Measurements from ENCODE around the gene SART3. TPM values are rescaled to one million over a fixed set of nuclear protein-coding genes. Genes with fewer than 3 reads are reported as not detected.
"Not testable (repeated sequence)": the region's sequence is repeated elsewhere in the genome, so short reads cannot be mapped to it uniquely, and the experiment has no call there.

Gene SART3
- total and polyA plus RNA-seq, 2 of the 4 experiments (the other 2 are of a cell fraction) = 22.6 to 37.8 TPM

DNA sequence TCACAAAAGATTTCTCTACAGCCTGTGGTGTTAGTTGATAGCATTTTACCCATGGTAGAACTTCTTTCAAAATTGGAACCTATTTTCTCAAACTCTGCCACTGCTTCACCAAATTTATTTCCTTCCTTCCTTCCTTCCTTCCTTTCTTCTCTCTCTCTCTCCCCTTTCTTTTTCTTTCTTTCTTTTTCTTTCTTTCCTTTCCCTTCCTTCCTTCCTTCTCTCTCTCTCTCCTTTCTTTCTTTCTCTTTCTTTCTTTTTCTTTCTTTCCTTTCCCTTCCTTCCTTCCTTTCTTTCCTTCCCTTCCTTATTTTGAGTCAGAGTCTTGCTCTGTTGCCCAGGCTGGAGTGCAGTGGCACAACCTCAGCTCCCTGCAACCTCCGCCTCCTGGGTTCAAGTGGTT is 13.3 kb upstream of the SART3 start:
- in situ Hi-C loops (cut with MboI; ENCODE audit: low sequenced_read_pairs); H2AFZ ChIP-seq (replicated peaks; ENCODE audit: low read length, poor library complexity); H4K5ac ChIP-seq (ENCODE audit: low read depth, low read length); dilution Hi-C loops (cut with HindIII; ENCODE audit: low sequenced_read_pairs, unreplicated experiment); H4K20me1 ChIP-seq (ENCODE audit: insufficient read depth, low read length); H2BK15ac ChIP-seq (ENCODE audit: low read depth, low read length); H2BK20ac ChIP-seq (ENCODE audit: low read depth, low read length); H3K23ac ChIP-seq (ENCODE audit: low read depth, low read length); H3K4ac ChIP-seq (ENCODE audit: low read depth, low read length); H3K4me3 ChIP-seq (ENCODE audit: insufficient read depth, low read depth, low read length); H3K18ac ChIP-seq (ENCODE audit: low read depth, low read length); POLR2A ChIA-PET (ENCODE audit: unreplicated experiment); H2BK5ac ChIP-seq (ENCODE audit: low read depth, low read length, poor library complexity, severe bottlenecking); BruUV-seq (replicated peaks); H3K79me1 ChIP-seq (ENCODE audit: low read depth in 1 of 2, low read length in 2 of 2); H2AK9ac ChIP-seq (replicated peaks; ENCODE audit: low read depth, low read length, poor library complexity); H3K9me1 ChIP-seq (ENCODE audit: insufficient read depth, low read length); H2AK5ac ChIP-seq (ENCODE audit: low read depth, low read length); H4K91ac ChIP-seq (ENCODE audit: insufficient read depth, low read depth, low read length); H2BK120ac ChIP-seq (ENCODE audit: low read depth, low read length); DNase-seq; intact Hi-C loops (cut with micrococcal nuclease); H3K9me3 ChIP-seq (ENCODE audit: control insufficient read depth, insufficient read depth, low read length); H3K36me3 ChIP-seq (ENCODE audit: control insufficient read depth, insufficient read depth, low read length); H3K56ac ChIP-seq (ENCODE audit: extremely low read depth, insufficient read depth, low read length); H3K4me2 ChIP-seq (ENCODE audit: low read depth, low read length); H3K4me1 ChIP-seq (ENCODE audit: control insufficient read depth, insufficient read depth, low read length); H3K27me3 ChIP-seq (ENCODE audit: control insufficient read depth, insufficient read depth, low read length); ATAC-seq (ENCODE audit: low read depth); H4K8ac ChIP-seq (ENCODE audit: low read depth in 2 of 2, low read length in 2 of 2); H3K27ac ChIP-seq (ENCODE audit: insufficient read depth, low read length); H3K14ac ChIP-seq (replicated peaks; ENCODE audit: low read depth, low read length); H3K9ac ChIP-seq (ENCODE audit: low read depth, low read length): not testable (repeated sequence)
- WGBS, 2 experiments (ENCODE audit: extremely low coverage in 2 of 2, insufficient read length in 1 of 2) = no CpG with 5 or more reads among the region's 1 CpG
- CTCF ChIA-PET = interaction anchor here (0.6 to 2.2 kb wide), 5 partner anchors 19 to 971 kb away, joined by 3 to 8 read pairs (median 7); no protein-coding TSS in a partner anchor

Measured in IMR-90 (cell line).